GM21381 (cell line): ENCODE data around the gene CFAP100.

Source experiments
- ATAC-seq: cut with Tn5 transposase; IDR thresholded peaks from one replicate; pipeline ENCODE4 v1.9.1; 2021; ENCODE audit warnings: mild to moderate bottlenecking, moderate library complexity; ENCODE audit not compliant: unreplicated experiment

The CFAP100 gene

DNA sequence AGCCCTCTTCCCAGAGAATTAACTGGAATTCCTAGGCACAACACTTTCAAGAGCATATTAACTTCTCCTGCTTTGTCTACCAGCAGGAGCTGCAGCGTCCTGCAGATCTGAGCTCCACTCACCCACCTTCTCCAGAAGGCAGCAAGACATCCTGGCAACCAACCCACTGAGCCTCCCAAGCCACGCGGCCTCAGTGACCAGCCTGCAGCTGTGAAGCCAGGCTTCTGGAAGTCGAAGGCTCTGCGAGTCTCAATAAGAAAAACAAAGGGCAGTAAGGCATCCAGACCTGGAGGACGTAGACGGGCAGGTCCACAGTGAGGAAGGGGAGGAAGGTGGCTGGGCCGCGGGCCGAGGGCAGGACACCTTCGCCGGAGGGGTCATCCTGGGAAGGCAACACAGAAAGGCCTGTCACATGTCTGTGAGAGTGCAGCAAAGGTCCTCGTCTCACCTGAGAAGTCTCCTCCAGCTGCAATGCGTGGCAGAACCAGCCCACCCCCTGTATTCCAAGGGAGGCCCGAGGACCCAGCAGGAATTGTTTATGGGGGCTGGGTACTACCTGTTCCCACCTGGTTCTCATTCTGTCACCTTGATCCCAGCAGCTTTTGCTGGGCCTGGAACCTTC, 44.7 kb downstream of the CFAP100 start:
- no peak for ATAC-seq

DNA sequence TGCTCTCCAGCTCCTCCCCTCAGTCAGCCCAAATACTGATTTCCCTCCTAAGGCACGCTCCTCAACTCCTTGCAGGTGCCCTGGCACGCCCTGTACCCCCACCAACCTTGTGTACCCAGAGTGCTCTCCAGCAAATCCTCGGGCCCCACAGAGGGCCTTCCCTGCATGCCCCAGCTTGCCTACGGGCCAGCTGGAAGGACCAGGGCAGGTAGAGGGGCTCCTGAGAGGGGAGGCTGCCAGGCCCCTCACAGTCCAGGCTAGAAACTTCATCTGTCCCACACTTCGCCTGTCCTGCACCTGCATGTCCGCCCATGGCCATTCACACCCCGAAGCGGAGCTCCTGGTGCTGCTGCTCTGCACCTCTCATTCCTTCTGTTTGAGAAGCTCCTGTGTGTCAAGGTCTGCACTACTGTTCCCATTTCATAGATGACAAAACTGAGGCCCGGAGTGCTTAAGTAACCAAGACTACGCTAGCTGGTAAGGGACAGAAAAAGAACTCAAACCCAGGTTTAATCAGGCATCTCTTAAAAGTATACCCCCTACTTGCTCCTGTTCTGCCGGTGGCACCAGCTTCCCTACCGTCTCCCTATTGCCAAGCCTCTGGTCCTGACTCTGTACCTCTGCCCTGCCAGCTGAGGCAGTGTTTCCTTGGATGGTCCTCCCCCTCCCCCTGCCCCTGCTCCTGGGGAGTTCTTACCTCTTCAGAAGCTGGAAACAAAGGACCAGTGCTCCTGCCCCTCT, 45.4 kb downstream of the CFAP100 start:
- ATAC-seq = no peak

DNA sequence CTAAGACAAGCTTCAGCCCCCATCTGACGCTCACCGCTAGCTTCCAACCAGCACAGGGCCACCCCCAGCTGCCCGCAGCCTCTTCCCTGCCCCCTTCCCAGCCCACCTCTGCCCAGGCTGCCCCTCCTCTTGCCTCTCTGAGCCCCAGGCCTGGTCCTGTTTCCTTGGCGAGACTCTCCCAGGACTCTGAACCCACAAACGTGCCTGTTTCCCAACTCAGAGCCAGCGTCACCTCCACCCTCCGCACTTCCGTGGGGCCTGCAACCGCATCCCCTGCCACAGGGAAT, 45.9 kb downstream of the CFAP100 start:
- no peak for ATAC-seq

DNA sequence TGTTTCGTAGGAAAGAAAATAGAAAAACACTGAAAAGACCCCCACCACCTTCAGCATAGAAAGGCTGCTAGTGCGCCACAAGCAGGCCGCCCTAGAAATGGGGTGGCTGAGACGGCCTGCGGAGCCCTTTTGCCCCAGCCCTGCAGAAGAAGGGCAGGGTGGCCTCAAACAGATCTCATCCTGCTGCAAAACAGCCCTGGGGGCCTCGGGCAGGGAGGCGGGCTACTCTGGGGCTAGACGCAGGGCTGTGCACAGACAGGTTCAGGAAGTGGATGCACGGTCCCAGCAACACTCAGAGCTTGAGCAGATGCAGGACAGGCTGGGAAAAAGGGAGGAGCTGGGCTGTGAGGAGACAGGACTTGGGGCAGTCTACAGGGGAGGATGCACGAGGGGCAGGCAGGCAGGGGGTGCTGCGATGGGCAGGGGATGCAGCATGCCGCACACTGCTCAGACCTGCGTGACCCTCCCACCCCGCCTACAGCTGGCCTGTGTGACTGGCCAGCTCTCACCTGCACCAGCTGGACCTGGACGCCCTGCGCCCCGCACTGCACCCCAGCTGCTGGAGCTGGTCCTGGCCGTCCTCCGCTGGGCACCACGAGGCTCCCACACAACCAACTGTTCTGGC, 46.7 kb downstream of the CFAP100 start:
- ATAC-seq = no peak

- ATAC-seq = no peak
These were observed 47.6 kb downstream of the CFAP100 start for GRCh38 chr3:126442094-126442855.

DNA sequence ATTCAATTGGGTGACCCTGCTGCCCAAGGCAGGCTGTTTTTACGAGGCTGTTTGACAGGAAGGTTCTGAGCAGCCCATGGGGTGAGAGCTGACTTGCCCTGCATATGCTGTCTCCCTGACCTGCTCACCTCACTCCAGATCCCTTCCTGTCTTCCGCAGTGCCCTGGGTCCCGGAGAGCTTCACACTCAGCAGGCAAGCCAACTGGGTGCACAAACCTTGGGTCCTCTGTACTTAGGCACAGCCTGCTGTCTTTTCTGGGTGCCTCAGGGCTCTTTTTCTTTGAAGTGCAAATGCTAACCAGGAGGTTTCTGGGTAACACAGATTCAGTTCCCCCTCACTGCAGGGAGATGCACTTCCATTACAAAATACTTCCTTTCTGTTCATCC, 48.1 kb downstream of the CFAP100 start:
- no peak for ATAC-seq

DNA sequence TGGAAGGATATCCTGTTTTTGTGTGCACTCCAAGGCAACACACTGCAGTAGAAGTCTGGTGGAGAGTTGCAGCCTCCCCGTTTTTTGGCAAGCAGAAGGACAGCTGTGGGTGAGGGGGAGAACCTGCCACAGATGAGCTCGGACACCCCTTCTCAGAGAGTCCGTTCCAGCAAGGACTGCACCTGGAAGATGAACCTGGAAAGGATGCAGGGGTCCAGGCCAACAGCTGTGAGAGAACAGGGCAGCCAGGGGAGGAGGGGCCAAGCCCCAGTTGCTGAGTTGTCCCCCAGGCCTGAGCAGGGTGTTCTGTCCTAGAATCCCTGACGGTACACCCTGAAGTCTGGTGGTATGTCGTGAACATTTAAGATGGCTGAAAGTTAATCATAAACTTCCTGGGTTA, 50.8 kb downstream of the CFAP100 start:
- ATAC-seq = no peak

- no peak for ATAC-seq
These were observed 51.6 kb downstream of the CFAP100 start for GRCh38 chr3:126446301-126446700.

DNA sequence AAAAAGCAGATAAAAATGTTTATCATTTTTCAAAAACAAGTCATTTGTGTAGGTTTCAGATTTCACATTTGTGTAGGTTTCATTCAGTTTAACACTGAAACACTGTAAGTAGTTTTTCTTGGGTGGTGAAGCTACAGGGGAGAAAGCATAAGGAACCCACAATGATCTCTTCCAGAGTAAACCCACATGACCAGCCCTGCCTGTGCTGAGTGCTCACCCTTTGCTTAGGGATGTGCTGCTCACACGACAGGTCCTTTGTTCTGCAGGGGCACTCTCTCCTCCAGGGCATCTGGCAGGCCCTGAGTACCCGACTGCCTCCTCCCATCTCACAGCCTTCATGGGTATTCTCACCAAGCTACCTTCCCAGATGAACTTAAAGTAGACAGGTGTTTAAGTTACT, 52.1 kb downstream of the CFAP100 start:
- no peak for ATAC-seq

GRCh38 chr3:126447456-126448106, 52.9 kb downstream of the CFAP100 start:
- ATAC-seq = no peak

GRCh38 chr3:126448136-126448892, 53.6 kb downstream of the CFAP100 start:
- no peak for ATAC-seq

DNA sequence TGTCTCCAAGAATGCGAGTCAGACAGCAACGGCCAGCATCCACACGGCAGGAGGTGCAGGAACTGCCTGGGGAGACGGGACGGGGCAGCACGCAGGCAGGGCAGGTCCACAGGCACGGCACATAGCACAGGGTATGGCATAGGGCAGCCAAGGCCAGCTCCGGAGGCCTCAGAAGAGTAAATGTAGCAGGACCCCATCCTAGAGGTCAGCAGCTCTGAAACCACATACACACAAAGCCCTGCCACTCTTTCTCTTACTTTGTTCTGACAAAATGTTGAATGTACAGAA, 54.1 kb downstream of the CFAP100 start:
- ATAC-seq = no peak

DNA sequence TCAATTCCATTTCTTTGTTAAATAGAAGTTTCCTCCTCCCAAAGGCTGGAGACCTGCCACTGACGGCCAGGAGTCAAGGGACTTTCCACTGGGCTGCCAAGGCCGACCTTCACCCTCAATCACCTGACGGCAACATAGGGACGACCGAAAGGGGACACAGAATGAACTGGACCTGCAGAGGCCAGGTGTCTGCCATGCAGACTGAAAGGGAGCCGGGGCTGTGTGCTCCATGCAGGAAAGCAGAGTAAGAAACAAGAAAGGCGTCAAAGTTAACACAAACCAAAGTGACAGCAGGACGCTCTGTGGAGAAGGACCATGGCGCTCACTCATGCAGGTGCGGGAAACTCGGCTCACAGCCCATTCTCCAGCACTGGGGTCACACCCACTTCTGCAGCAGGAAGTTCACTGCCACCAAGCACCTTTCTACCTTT, 54.9 kb downstream of the CFAP100 start:
- no peak for ATAC-seq

DNA sequence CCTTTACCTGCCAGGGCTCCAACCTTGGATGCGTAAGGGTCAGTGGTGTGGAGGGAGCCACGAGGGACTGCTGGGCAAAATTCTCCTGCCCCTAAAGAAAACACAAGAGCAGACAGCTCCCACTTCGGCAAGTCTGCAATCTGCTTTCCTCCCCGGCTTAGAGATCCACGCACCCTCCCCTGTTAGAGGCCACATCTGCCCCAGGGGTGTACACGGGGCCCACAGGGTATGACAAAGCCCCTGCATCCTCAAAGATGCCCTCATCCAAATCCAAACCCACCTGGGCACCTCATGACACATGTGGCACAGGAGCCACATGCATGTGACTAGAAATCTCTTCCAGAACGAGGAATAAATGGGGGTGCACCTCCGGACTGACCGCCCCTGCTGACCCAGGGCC, 55.5 kb downstream of the CFAP100 start:
- ATAC-seq = no peak

DNA sequence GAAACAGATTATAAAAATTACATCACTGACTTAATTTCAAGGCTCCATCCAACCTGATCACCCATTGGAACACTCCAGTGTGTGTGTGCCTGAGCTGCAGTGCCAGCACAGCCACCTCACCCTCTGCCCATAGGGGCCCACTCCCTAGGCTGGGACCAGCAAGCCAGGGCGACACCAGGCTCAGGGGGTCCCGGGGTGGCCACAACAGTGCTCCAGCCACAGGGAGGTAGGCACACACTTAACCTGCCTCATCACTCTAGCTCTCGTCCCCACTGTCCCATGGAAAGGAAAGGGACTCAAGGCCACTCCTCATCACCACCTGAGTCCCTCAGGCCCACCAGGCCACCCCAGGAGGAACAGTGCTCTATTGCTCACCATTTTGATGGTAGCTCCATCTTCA, 56.0 kb downstream of the CFAP100 start:
- no peak for ATAC-seq

DNA sequence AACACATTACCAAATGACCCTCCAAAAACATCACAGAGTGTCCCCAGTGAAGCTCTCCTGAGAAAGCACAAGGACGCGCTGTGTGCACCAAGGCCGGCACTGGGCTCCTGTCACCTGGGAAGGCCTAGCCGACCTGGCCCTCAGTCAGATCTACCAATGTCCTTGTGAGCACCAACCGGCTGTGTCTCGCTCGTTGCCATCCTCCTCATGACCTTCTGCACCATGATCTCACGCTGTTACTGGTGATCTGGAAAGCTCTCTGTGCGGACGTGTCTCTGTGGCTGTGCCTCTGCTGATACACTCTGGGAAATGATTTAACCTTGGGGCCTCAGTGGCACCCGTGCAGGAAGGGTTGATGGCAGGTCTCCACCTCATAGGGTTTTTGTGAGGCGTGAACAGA, 56.8 kb downstream of the CFAP100 start:
- ATAC-seq = no peak

- ATAC-seq = no peak
These were observed 57.5 kb downstream of the CFAP100 start for GRCh38 chr3:126452213-126452612.

DNA sequence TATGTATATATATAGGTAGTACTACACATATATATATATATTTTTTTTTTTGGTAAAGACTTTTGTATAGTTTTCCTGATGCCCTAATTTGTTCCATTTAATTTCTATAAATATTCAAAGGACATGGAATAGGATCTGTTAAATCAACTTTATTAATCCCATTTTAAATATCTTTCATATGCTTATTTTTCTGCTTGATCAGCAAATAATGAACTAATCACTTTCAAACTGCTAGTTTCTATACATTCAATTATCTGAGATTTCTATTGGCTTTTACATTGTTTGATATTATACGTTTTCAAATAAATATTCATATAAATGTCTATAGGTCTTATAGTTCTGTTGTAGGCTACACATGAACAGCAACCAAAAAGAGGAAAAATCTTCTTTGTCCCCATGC, 59.3 kb downstream of the CFAP100 start:
- ATAC-seq = no peak

DNA sequence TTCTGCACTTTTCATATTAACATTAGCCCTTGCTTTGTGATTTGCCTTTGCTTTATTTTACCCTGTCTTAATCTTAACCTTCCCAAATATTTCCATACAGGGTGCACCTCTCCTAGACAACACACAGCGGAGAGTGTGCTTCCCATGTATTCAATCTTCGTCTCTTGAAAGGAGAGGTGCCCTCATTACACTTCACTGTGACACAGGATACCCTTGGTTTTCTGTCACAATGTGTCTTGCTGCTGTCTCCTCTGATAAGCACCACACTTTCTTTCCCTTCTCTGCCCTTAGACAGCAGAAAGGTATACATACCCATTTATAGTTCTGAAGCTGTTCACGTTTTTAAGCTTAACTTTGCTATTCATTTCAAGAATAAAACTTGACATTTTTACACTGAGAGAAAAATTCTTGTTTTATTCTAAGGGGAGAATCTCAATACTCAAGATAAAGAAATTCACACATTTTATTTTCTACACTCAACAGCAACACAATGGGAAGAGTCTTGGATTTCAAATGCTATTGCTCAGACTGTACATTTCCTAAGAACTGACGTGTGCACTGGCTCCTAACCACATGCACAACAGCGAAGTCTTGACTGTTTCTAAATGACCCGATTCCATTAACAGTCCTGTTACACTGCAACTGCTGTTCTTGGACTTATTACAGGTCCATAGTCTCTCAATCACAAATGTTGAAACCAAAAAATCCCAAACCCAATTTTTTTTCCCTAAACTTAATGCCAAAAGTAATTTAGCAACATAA, 59.9 kb downstream of the CFAP100 start:
- ATAC-seq = no peak

DNA sequence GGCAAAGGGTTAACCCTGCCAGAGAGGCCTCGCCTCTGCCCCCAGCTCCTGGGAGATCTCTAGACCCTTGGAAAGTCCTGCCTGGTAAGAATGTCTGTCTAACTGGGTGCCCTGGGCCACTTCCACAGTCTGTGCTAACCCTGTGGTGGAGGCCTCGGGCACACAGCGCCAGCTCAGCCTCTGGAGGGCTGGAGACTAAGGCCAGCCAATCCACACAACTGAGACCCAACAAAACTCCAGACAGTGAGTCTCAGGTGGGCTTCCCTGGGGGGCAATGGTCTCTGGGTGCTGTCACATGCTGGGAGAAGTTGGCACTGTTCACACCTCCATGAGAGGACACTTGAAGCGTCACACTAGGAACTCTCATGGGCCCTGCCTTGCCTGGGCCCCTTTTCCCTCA, 61.5 kb downstream of the CFAP100 start:
- no peak for ATAC-seq
